SK-MEL-5 (cell line): ENCODE data around the gene GRB10. TPM values are rescaled to one million over a fixed set of nuclear protein-coding genes. Genes with fewer than 3 reads are reported as not detected.

ENCODE experiments used
- DNase-seq: peaks from one replicate; pipeline ENCODE4 v3.0.0-alpha.2; 2016; ENCODE audit warnings: low read depth, low spot score
- in situ Hi-C: cut with HindIII; loops from 2 replicates; pipeline ENCODE4 v1.10.0; 2016; ENCODE audit warnings: low sequenced_read_pairs, high pct_unique_total_duplicates, low pct_unique_long_range_greater_than_20kb
- polyA plus RNA-seq, 2 experiments: library from polyadenylated mRNA; depleted of rRNA; stranded (reverse); fragments of >200 nt; gene quantifications; 2 replicates each; pipeline ENCODE4 v1.2.3, GENCODE V29; 2015
- total RNA-seq: library from RNA; depleted of rRNA; stranded (reverse); fragments of >200 nt; shearing (Covaris generic); gene quantifications from 2 replicates; pipeline ENCODE4 v1.2.3, GENCODE V29; 2014; rRNA removed

Gene GRB10
- total RNA-seq, result 91.2 and 94.3 TPM in 2 replicates
- polyA plus RNA-seq (2015; cell fraction: cytosol; rRNA removed), result 93.7 and 113 TPM in 2 replicates
- 146 and 161 TPM in 2 replicates for polyA plus RNA-seq (2015; cell fraction: nucleus; rRNA removed)

DNA sequence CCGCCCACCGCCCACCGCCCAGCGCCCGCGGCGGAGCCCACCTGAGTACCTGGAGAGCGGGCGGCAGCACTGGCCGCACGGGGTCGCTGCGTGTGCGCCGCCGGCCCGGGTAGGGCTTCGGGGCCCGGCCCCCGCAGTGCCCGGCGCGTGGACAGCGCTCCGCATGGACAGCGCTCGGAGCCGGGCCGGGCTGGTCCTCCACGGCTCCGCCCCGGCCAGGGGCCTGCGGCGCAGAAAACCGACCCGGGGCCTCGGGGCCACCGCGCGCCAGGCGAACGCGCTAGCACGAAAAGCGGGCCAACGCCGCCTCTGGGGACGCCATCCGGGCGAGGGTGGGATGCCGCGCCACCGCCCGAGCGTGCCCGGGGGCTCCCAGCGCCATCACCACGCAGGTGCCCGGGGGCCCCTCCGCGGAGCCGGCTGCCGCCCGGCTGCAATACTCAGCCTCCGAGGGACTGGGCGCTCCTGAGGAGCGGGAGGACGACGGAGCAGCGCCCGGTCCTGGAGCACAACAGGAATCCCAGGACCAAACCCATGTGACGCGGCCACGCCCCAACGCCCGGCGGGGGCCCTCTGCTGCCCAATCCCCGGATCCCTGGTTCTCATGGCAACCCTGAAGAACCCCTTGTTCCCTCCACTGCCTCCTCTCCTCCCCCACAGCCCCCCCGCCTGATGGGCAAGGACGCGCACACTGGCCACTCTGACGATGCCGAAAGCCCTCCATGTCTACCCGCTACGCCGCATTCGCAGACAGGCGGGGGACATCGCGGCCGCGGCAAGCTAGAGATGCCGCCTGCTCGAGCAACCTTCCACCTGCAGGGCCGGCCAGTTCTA is at the start of gene GRB10:
GRB10 (minus strand) TSS at position 522 of the 834 bp plus-strand sequence. CDS start 50,574 bp downstream, outside the sequence.
- DNase-seq, result peak; percentile 40
- in situ Hi-C loops, result no loop called here

DNA sequence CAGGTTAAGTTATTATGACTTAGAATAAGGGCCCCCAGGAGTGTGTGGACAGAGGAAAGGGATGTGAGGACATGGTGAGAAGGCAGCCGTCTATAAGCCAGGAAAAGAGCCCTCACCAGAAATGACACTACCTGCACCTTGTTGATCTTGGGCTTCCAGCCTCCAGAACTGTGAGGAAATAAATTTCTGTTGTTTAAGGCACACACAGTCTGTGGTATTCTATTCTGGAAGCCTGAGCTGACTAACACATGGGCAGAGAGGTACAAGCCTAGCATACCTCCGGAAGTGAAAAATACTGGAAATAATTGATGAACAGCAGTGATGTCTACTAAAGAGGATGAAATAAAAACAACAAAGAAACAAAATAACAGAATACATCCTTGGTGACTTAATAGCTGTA is 46.1 kb upstream of the GRB10 start:
- in situ Hi-C loops, result no loop called here
- DNase-seq, result no peak

DNA sequence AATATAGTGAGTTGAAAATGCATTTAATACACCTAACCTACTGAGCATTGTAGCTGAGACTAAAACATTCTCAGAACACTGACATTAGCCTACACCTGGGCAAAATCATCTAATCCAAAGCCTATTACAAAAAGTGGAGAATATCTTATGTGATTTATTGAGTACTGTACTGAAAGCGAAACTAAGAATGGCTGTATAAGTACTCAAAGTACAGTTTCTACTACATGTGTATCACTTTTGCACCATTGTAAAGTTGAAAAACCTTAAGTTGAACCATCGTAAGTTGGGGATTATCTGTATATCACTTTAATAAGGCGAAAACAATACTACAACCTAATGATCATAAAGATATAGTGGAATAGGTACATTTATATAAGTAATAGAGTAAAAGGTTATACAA is 45.4 kb upstream of the GRB10 start:
- in situ Hi-C loops, result no loop called here
- no peak for DNase-seq

DNA sequence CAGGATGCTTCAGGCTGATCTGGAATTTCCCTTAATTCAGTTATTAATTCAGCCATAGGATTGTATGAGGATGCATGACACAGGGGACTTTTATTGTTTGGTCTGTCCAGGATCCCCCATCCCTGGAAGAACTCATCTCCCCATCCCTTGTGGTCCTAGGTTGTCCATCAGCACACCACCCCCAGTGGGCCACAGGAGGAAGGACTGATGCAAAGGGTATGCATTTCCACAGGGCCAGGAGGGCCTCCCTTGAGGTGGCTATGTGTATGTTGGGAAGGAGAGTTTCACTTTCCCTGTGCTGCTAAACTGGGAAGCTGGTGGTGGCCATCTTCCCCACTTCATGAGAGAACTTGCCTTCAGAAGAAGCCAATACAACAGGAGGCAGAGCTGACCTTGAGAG is 44.6 kb upstream of the GRB10 start:
- no peak for DNase-seq
- in situ Hi-C loops, result no loop called here

DNA sequence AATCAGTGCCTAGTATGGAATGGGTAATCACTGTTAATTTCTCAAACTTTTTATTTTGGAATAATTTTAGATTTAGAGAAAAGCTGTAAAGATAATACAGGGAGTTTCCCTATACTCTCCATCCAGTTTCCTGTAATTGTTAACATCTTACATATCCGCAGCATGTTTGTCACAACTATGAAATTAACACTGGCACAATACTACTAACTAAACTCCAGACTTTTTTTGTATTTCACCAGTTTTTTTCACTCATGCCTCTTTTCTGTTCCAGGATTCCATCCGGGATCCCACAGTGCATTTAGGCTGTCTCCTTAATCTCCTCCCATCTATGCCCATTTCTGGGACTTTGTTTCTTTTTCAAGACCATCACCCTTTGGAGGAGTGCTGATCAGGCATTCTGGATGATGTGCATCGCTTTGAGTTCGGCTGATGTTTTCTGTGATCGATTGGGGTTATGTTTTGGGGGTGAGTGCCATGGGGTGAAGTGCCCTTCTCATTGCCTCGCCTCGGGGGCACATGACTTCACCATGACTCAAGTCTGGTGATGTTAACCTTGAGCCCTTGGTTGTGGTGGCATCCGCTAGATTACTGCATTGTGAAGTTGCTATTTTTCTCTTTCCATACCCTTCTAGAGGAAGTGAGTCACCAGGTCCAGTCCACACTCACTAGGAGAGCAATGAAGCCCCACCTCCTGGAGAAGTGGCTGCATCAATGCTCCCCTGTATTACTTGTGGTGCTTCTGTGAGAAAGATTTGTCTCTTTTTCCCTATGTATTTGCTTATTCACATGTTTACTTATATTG is 43.9 kb upstream of the GRB10 start:
- peak; percentile 76 for DNase-seq
- in situ Hi-C loops, result no loop called here

DNA sequence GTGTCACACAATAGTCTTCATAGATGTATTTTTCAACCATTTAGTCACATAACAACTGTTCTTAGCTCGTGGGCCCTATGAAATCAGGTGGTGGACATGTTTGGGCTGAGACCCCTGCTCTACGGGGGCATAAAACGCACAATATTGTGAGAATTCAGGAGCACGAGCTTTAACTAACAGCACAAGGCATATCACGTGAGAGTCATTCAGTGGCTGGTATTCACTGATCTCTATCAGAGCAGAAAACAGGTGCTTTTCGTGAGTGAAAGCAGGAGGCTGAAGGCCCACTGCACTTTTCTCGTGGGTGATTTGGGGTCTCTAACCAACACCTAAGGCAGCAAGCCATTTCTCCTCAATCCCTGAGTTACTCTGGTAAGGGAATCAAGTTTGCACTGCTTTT is 42.8 kb upstream of the GRB10 start:
- no peak for DNase-seq
- in situ Hi-C loops, result no loop called here

DNA sequence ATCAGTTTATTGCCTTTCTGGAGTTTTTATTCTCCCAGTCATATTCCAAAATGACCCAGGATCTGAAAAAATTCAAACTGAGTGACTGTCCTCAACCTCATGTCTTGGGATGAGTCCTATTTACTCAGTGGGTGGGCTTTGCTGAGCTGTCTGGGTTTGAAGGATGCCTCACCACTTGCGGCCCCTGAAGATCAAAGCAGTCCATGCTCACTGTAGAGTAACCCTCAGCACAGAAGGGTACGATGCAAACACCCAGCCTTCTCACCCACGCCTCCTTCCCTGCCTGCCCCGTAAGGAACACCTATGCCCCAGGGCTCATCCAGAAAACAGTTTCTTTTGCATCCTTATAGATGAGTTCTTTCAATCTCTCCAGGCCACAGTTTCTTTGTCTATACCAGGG is 42.2 kb upstream of the GRB10 start:
- DNase-seq, result no peak
- in situ Hi-C loops, result no loop called here

DNA sequence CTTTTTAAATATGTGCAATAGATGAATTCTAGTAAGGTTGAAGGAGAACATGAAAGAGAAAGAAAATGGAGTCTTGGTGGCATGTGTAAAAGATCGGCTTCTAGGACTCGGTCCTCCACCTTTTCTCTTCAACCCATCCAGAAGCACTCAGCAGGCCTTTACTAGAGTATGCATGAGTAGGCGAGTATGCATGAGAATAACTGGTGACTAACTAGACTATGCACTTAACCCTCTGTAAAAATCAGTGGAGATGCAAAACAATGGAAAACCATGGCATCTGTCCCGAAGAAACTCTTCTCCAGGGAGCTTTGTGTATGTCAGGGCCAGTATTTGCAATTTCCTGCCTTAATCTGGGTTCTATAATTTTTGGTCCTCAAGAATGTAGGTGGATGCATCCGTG is 40.0 kb upstream of the GRB10 start:
- no peak for DNase-seq
- in situ Hi-C loops, result no loop called here

DNA sequence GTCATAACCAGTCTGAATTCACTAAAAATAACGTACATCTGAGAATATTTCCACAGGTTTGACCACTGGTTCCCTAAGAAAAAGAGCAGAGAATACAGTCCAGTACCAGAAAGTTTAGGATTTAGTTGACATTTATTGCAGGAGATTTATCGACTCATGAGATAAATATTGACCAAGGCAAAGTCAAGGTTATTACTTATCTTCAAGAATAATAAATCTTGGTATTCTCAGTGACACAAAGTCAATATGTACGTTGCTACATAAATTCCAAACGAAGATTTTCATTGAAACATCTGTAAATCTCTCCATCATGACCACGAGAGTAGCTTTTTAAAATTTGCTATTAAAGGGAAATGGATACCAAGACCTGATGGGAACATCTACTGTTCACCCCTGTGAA is 39.4 kb upstream of the GRB10 start:
- no peak for DNase-seq
- in situ Hi-C loops, result no loop called here

DNA sequence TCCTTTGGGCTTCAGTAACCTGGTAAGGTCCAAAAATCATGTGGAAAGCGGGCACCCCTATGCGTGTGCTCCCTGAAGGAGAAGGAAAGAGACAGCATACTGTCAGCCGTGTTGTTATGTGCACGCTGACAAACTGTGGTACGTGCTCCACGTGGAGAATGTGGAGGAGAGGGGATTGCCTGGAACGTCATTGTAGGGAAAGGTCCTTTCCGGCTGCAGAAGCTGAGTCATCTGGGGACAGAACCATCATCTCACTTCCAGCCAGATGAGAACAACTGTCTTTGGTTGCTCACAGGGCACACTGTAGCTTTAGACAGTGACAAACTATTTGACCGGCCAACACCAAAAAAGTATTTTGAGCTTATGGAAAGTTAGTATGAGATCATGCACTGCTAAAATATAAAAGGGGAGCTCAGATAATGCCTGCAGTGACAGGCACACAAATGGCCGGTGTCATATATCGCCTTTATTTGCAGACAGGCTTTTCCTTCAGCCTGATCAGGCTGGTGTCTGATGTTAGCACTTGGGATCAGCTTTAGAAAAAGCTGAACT is 38.8 kb upstream of the GRB10 start:
- in situ Hi-C loops, result no loop called here
- DNase-seq, result no peak

DNA sequence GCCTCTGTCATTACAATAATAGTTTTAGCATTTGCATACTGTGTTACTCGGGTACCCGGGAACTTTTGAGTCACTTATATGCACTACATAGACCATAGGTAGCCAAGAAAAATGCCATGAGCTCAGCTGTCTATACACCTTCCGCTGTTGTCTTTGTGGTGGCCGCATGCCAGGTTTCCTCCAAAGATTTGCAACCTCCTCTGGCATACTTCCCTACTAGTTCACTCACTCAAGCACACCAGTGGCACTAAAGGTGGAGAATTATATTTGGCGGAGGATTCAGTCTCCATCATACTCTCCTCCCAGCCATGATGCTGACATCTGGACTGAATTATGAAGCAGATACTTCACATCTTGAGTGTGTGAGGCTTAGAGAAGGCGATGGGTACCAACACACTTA is 35.6 kb upstream of the GRB10 start:
- no peak for DNase-seq
- in situ Hi-C loops, result loop anchor here (10.0 kb wide), 1 partner anchor 46 kb away; no protein-coding TSS in a partner anchor

DNA sequence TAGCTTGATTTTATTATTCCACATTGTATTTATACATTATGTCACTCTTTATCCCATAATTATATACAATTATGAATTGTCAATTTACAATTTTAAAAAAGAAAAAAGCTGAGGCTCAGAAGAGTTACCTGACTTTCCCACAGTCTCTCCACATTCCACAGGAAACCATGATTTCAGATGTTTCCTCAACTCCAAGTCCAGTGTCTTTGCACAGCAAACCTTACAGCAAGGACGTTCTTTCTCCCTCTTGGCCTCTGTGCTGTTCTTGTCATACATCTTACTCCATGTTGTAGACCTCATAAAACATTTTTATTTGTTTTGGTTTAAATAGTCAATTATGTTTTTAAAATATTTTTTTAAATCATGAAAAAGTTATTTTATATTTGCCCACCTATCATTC is 34.9 kb upstream of the GRB10 start:
- no peak for DNase-seq
- in situ Hi-C loops, result loop anchor here (10.0 kb wide), 1 partner anchor 47 kb away; no protein-coding TSS in a partner anchor

DNA sequence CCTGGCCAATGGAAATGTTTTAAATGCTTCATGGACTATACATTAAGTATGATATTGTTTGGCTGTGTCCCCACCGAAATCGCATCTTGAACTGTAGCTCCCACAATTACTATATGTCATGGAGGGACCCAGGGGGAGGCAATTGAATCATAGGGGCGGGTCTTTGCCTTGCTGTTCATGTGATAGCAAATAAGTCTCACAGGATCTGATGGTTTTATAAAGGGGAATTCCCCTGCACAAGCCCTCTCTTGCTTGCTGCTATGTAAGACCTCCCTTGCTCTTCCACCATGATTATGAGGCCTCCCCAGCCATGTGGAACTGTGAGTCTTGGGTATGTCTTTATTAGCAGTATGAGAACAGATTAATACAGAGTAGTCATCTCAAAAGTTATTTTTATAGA is 32.4 kb upstream of the GRB10 start:
- in situ Hi-C loops, result loop anchor here (10.0 kb wide), 1 partner anchor 50 kb away; no protein-coding TSS in a partner anchor
- DNase-seq, result no peak

DNA sequence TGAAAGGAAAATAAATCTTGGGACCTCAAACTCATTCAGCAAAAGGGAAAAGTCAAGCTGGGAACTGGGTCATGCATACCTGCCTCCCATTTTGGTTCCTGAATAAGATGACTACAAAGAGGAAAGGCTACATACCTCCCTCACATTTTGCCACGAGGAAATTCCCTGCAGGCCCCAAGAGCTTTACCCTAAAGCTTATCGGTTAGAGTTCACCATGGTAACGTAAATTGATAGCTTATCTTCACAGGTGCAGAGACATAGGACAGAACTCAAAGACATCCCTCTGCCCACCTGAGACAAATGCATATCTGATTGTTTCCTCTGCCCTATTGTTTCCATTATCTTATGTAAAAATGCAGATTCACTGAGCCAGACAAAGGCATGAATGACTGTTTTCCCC is 31.5 kb upstream of the GRB10 start:
- in situ Hi-C loops, result loop anchor here (10.0 kb wide), 1 partner anchor 51 kb away; no protein-coding TSS in a partner anchor
- DNase-seq, result no peak

DNA sequence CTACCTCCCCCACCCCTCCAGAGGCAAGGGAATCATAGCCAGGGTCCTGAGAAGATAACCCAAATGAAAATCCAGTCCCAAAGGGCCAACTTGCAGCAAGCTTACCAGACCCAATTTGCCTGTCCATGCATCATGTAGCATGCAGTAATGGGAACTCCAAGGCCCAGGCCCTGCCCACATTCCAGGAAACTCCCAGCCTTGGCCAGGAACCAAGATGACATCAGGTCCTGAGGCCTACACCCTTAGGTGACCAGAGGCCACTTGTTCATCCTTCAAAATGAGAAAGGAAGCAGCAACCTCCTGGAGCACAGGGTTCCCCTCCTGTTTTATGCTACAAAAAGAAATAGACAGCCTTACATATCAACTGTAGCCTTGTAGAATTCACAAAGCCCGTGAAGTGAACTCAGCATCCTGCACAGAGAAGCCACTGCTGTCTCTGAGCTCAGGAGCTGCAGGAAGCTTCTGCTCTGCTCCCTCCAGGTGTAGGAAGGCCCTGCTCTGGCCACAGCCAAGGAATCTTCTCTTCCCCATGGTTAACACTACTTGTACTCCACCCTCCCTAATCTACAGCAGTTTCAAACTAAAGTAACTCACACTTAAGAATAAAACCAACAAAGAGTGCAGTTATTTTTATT is 30.3 kb upstream of the GRB10 start:
- peak; percentile 58 for DNase-seq
- in situ Hi-C loops, result loop anchor here (10.0 kb wide), 1 partner anchor 52 kb away; no protein-coding TSS in a partner anchor

DNA sequence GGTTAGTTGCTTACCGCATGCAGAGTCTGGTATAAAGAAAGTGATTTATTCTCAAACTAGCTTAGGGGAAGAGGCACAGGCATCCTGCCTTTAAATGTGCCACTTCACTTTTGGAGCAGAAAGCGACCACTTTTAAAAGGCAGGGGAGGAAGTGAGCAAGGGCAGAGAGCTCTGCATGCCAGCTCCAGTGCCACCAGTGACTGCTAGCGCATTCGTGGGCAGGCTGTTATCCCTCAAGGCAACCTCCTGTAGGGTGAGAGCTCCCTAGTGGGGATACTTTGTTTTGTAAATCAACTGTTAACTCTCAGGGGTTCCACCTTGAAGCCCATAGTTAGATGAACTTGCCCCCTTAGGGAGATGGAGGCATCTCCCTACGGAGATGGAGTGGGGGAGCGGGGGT is 29.4 kb upstream of the GRB10 start:
- in situ Hi-C loops, result loop anchor here (10.0 kb wide), 1 partner anchor 53 kb away; no protein-coding TSS in a partner anchor

DNA sequence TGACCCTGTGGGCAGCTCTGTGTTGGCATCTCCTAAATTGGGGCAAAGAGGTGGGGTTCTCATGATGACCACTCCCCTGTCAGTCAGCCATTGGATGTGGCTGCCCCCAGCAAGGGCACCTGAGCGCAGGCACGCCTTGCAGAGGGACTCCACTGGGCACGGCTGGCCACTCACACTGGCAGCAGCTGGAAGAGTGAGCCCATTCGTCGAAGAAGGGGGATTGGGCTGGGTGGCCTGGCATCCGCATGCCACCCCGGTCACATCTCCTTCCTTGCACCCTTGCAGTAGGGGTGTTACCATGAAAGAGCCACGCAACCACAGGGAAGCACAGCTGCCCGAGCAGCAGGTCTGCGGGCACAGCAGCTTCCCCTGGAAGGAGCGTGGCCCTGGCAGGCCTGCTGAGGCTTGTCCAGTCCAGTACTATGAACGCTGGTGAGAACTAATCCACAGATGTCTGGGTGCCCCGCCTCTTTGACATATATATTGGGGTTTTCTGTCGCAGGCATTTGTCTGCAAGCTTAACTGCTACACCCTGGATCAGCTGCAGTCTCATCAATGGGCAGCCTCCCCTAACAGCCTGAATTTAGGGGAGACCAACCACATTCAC is 25.7 kb upstream of the GRB10 start:
- in situ Hi-C loops, result no loop called here
- no peak for DNase-seq

More for the DNA sequence above, 29.4 kb upstream of the GRB10 start:
- no peak for DNase-seq
